Right lobe of liver (tissue), 6 donors: ENCODE data around the gene FAM117B. TPM values are rescaled to one million over a fixed set of nuclear protein-coding genes. Genes with fewer than 3 reads are reported as not detected.
A peak's percentile ranks its signal among the peaks of the same experiment; 100 is the strongest.

ENCODE experiments used
- ATAC-seq, 4 donors: fragments of 200-7000 bp; cut with Tn5 transposase; one replicate each; pipeline ENCODE4 v1.9.1; 2020; ENCODE audit warnings: mild to moderate bottlenecking in 4 of 4, moderate library complexity in 4 of 4
- DNase-seq, 3 donors: peaks; one replicate each; pipeline ENCODE4 v3.0.0-alpha.2; 2020
- H3K27ac ChIP-seq, 3 donors: fragments of 200-600 bp; one replicate each; pipeline ENCODE4 v1.8.0; 2022
- H3K27me3 ChIP-seq, 2 donors: fragments of 200-600 bp; one replicate each; pipeline ENCODE4 v1.8.0; 2022
- H3K36me3 ChIP-seq, 4 donors: fragments of 200-600 bp; sonication (generic) in 1 of 4; one replicate each; pipeline versions ENCODE4 v1.5.1 to v1.8.0; 2017 to 2022; ENCODE audit warnings: control low read depth in 1 of 4
- H3K4me1 ChIP-seq, 4 donors: fragments of 200-600 bp; sonication (generic) in 1 of 4; one replicate each; pipeline versions ENCODE4 v1.5.1 to v1.8.0; 2017 to 2022; ENCODE audit warnings: control low read depth in 1 of 4
- H3K4me3 ChIP-seq, 3 donors: fragments of 200-600 bp; one replicate each; pipeline ENCODE4 v1.8.0; 2022
- H3K9me3 ChIP-seq, 4 donors: fragments of 200-600 bp; sonication (generic) in 1 of 4; one replicate each; pipeline versions ENCODE4 v1.5.1 to v1.8.0; 2017 to 2022; ENCODE audit warnings: control low read depth in 1 of 4
- POLR2A ChIP-seq: fragments of 450-650 bp; IDR thresholded peaks from one replicate; pipeline ENCODE4 v1.6.1; 2017; ENCODE audit warnings: antibody characterized with exemption, mild to moderate bottlenecking
- WGBS: methylation state at CpG from one replicate; pipeline ENCODE4 v1.1.6; 2018; ENCODE audit warnings: low coverage, low lambda C conversion rate; ENCODE audit not compliant: insufficient coverage; ENCODE audit errors: missing lambda C conversion rate; 5-methylcytosine and 5-hydroxymethylcytosine counted together
- intact Hi-C, 2 donors: fragments of 100-400 bp; cut with DNase I; formaldehyde crosslinking; loops; one replicate each; pipeline versions ENCODE4 v1.11.2 to v1.14.1; 2022
- total RNA-seq, 6 experiments: library from RNA; depleted of rRNA in 2 of 6; stranded (reverse); fragments of >200 nt in 2 of 6; fragmentation: NEBNext Ultra II Directional in 3 of 6; extraction: Animal tissue kit (Norgen Biotek cat#: 25700) in 3 of 6; gene quantifications; one replicate each; pipeline versions ENCODE4 v1.1.0 to v1.2.4, GENCODE V29; 2016 to 2023
- TF ChIP-seq, protein P1 (sequence below), 4 donors: fragments of 200-600 bp in 3 of 4; fragments of 450-650 bp in 1 of 4; IDR thresholded peaks; one replicate each; pipeline versions ENCODE4 v1.5.1 to v1.8.0; 2016 to 2022; ENCODE audit warnings: antibody characterized with exemption in 4 of 4, mild to moderate bottlenecking in 2 of 4
- donor health status: DM: no; HTN: yes; CAD: no.
- donor health status: DM: no; HTN: no; CAD: no.
- donor health status: DM: no; HTN: no; CAD: no.
- donor health status: DM: no; HTN: yes; CAD: no.
- donor health status: DM: no; HTN: yes; CAD: no.

FAM117B gene
- total RNA-seq, 6 experiments from 2014 or later = 1.8 to 2.8 (median 2.3) TPM

DNA sequence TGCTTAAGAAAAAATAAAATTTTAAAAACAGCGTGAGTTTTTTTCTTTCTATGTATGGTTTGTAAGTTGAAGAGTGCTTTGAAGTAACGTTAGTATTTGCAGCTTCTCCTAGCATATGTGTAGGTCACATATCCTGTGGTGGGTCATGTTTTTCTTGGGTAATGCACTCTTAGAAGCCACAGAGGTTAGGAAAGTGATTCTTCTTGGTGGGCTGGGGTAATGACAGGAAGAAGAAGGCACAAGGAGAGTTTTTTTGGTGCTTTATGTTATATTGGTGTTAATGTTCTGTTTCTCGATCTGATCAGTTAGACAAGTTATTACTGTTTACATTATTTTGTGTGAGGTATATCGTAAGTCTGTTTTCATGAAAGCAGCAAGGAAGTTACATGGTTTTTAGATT is 127.8 kb downstream of the FAM117B start:
- ATAC-seq (no peak), DNase-seq (no peak)
- no peaks in the 10 kb centered on the region for H3K9me3 ChIP-seq
- no peak overlapping the region for H3K27ac ChIP-seq
- H3K27me3 ChIP-seq = no peaks in the 10 kb centered on the region
- WGBS = 57% methylated on average over 4 of the region's 4 CpGs
- intact Hi-C loops = no loop called here
- no peaks in the 10 kb centered on the region for H3K4me1 ChIP-seq
- no peaks in the 10 kb centered on the region for H3K36me3 ChIP-seq
- no peak overlapping the region for H3K4me3 ChIP-seq
- no peak for TF ChIP-seq POLR2A
- TF ChIP-seq, protein P1, sequence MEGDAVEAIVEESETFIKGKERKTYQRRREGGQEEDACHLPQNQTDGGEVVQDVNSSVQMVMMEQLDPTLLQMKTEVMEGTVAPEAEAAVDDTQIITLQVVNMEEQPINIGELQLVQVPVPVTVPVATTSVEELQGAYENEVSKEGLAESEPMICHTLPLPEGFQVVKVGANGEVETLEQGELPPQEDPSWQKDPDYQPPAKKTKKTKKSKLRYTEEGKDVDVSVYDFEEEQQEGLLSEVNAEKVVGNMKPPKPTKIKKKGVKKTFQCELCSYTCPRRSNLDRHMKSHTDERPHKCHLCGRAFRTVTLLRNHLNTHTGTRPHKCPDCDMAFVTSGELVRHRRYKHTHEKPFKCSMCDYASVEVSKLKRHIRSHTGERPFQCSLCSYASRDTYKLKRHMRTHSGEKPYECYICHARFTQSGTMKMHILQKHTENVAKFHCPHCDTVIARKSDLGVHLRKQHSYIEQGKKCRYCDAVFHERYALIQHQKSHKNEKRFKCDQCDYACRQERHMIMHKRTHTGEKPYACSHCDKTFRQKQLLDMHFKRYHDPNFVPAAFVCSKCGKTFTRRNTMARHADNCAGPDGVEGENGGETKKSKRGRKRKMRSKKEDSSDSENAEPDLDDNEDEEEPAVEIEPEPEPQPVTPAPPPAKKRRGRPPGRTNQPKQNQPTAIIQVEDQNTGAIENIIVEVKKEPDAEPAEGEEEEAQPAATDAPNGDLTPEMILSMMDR (IDR thresholded peaks at IDR 0.05) = no peak

DNA sequence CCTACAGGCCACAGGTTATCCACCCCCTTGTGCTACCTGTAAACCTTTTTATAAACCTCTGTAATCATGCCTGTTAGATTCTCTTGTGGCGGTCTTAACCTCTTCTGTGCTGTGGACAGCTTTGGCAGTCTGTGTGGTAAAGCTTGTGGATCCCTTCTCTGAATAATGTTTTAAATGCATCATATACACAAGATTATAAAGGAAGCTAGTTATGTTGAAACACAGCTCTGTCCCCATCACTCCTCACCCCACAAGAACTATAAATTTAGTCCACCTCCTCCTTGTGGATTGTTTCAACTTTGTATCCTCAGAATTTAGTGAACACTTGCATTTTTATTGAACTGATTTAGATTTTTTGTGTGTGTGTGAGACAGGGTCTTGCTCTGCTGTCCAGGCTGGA is 129.1 kb downstream of the FAM117B start:
- H3K27ac ChIP-seq = no peak overlapping the region
- H3K27me3 ChIP-seq = no peaks in the 10 kb centered on the region
- H3K4me3 ChIP-seq = no peak overlapping the region
- DNase-seq (no peak), ATAC-seq (no peak)
- TF ChIP-seq, protein P1 (IDR thresholded peaks at IDR 0.05) = no peak
- TF ChIP-seq POLR2A = no peak
- no peaks in the 10 kb centered on the region for H3K9me3 ChIP-seq
- no peaks in the 10 kb centered on the region for H3K36me3 ChIP-seq
- intact Hi-C loops = no loop called here
- peaks cover 0 to 4% (median 0%) of the 10 kb centered on the region in 4 donors for H3K4me1 ChIP-seq
- 94% methylated on average over 1 of the region's 1 CpG for WGBS

DNA sequence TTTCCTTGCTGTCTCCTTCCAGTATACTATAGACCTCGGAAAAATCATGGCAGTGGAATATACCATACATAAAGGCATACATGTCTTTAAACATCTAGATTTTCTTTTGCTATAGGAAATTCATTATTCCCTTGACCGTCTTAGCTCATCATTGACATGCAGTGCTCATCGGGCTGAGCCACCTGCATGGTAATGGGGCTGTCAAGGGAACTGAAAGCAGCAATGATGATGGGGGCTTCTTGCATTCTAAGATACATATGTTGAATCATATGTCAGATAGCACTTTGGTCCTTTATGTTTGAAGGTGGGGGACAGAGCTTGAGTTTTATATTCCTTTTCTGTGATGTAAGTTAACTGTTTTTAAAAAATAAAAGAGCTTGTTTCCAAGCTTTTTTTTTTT is 130.2 kb downstream of the FAM117B start:
- intact Hi-C loops = no loop called here
- no peak for TF ChIP-seq POLR2A
- TF ChIP-seq, protein P1 (IDR thresholded peaks at IDR 0.05) = no peak
- Histone ChIP-seq H3K27me3 (no peaks in the 10 kb centered on the region), H3K9me3 (no peaks in the 10 kb centered on the region), H3K4me3 (no peak overlapping the region), H3K4me1 (peaks cover 0 to 4% (median 0%) of the 10 kb centered on the region in 4 donors), H3K36me3 (no peaks in the 10 kb centered on the region), H3K27ac (no peak overlapping the region)
- WGBS = 93% methylated on average over 3 of the region's 3 CpGs
- DNase-seq (no peak), ATAC-seq (no peak)

DNA sequence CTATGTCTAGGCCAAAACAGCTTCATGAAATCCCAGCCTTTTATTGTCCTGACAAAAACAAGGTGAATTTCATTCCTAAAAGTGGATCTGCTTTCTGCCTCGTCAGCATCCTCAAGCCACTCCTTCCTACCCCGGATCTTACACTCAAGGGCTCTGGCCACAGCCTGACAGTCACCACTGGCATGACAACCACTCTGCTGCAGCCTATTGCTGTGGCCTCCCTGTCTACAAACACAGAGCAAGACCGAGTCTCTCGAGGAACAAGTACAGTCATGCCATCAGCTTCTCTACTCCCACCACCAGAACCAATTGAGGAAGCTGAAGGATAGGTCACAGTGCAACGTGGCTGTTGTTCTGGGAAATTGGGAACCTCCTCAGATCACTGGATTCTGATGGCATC is 130.7 kb downstream of the FAM117B start:
- Histone ChIP-seq H3K36me3 (no peaks in the 10 kb centered on the region), H3K4me1 (peaks cover 0 to 4% (median 0%) of the 10 kb centered on the region in 4 donors), H3K27ac (no peak overlapping the region), H3K27me3 (no peaks in the 10 kb centered on the region), H3K4me3 (no peak overlapping the region), H3K9me3 (no peaks in the 10 kb centered on the region)
- WGBS = 74% methylated on average over 5 of the region's 5 CpGs
- intact Hi-C loops = no loop called here
- no peak for ATAC-seq
- TF ChIP-seq, protein P1 (IDR thresholded peaks at IDR 0.05) = no peak
- TF ChIP-seq POLR2A = no peak
- no peak for DNase-seq

DNA sequence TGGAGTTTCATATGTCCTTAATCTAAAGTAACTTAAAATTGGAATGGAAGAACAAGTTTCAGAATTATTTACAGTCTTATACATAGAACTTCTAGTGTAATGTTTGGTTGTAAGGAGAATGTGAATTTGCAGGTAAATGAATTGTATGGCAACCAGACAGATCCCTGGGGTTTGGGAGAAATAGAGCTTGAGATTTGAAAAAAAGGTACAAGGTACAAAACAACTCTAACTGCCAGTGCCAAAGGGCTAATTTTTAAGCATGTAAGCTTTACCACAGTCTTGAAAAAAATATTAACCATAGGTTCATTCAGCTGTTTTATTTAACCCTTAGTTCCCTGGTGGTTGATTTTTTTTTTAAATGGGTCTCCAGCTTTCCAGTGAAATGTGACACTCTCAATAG is 133.5 kb downstream of the FAM117B start:
- DNase-seq (no peak), ATAC-seq (peak in 1 of 4 donors; percentile 25)
- TF ChIP-seq POLR2A = no peak
- TF ChIP-seq, protein P1 (IDR thresholded peaks at IDR 0.05) = no peak
- Histone ChIP-seq H3K27me3 (no peaks in the 10 kb centered on the region), H3K9me3 (no peaks in the 10 kb centered on the region), H3K36me3 (peaks cover 0 to 3% (median 0%) of the 10 kb centered on the region in 4 donors), H3K4me3 (no peak overlapping the region), H3K4me1 (peaks cover 0 to 4% (median 0%) of the 10 kb centered on the region in 4 donors), H3K27ac (no peak overlapping the region)
- intact Hi-C loops = no loop called here
